Activated T-cell treated with anti-CD3 and anti-CD28 coated beads for 48 hours (primary cell): ENCODE measurements around the gene TICRR.
A peak's percentile ranks its signal among the peaks of the same experiment; 100 is the strongest.

ENCODE experiments used
- DNase-seq: peaks from one replicate; pipeline ENCODE4 v3.0.0-alpha.2; 2020; ENCODE audit warnings: low read depth

Gene TICRR

GRCh38 chr15:89672221-89673164 is 97.2 kb downstream of the TICRR start:
- no peak for DNase-seq

DNA sequence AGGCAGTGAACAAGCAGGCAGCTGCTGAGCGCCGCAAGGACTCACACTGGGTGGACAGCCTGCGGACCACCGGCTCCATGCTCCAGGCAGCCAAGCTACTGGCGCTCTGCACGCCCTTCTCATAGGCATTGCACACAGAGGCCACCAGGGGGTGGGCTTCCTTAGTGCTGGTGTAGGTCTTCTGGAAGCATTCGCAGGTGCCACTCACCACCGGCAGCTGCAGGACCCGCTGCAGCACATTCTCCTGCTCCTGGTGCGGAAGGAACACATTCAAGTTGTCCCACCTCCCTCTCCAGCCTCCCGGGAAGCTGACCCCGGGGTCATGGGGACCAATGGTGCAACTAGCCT is 97.9 kb downstream of the TICRR start:
- peak; percentile 18 for DNase-seq

- no peak for DNase-seq
These were observed 99.3 kb downstream of the TICRR start for GRCh38 chr15:89674526-89674925.

DNA sequence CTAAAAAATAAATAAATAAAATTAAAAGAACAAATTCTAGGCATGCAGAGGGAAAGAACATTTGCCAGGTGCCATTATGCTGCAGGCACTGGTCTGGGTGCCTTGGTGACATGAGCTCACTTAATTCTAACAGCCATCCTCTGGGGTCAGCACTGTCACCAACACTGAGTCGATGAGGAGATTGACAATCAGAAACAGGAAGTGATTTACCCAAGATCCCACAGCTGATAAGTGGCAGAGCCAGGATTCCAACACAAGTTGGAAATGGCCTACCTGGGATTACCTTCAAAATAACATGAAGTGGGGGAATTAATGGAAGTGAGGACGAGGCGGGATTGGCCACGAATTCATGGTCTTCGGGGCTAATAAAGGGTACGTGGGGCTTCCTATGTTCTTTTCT is 100.3 kb downstream of the TICRR start:
- no peak for DNase-seq

DNA sequence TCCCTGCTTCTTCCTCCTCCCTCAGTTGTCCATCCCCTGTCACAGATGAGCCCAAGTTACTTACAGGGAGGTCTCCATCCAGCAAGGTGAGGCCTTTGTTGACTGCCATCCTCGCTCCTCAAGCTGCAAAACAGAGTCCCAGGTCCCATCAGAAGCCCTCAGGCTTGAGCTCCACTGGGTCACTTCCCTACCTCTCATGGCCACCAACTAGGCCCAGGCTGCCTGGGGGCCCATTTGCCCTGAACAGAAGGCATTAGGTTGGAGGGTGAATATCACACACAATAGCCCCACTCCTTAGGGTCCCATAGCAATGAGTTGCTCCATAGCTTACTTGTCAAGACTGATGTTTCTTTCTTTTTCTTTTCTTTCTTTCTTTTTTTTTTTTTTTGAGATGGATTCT is 102.1 kb downstream of the TICRR start:
- no peak for DNase-seq
